ENCODE results near the gene FSTL4. TPM values are rescaled to one million over a fixed set of nuclear protein-coding genes. Genes with fewer than 3 reads are reported as not detected.

FSTL4 gene
- total RNA-seq, 1 experiment from 2014 or later, result 0.12 TPM

GRCh38 chr5:133508331-133508730 lies 104.0 kb downstream of the FSTL4 start:
- CTCF ChIA-PET, result interaction anchor here (0.7 kb wide), 1 partner anchor 16 kb away, joined by 3 read pairs; no protein-coding TSS in a partner anchor
- no peak for DNase-seq (ENCODE audit: unreplicated experiment)
- no peak for TF ChIP-seq CTCF (IDR thresholded peaks at IDR 0.05; ENCODE audit: unreplicated experiment)
- Mint-ChIP-seq H3K4me1 (ENCODE audit: insufficient read depth, unreplicated experiment) (no peaks in the 10 kb centered on the region), H3K27me3 (ENCODE audit: insufficient read depth, unreplicated experiment) (peaks cover 46% of the 10 kb centered on the region), H3K36me3 (ENCODE audit: insufficient read depth, unreplicated experiment) (no peaks in the 10 kb centered on the region), H3K4me3 (ENCODE audit: unreplicated experiment) (no peak overlapping the region), H3K9me3 (ENCODE audit: unreplicated experiment) (no peaks in the 10 kb centered on the region), H3K27ac (ENCODE audit: low read depth, unreplicated experiment) (no peak overlapping the region)
- no TSS peak for BruUV-seq (replicated peaks)
- intact Hi-C loops (cut with micrococcal nuclease), result no loop called here
- POLR2A ChIA-PET, result interaction anchor here (0.6 kb wide), 1 partner anchor 444 kb away, joined by 3 read pairs; no protein-coding TSS in a partner anchor

- H3K4me1 Mint-ChIP-seq (ENCODE audit: insufficient read depth, unreplicated experiment), result no peaks in the 10 kb centered on the region
- TF ChIP-seq CTCF (IDR thresholded peaks at IDR 0.05; ENCODE audit: unreplicated experiment), result no peak
- POLR2A ChIA-PET, result no interaction called here
- peaks cover 46% of the 10 kb centered on the region for H3K27me3 Mint-ChIP-seq (ENCODE audit: insufficient read depth, unreplicated experiment)
- CTCF ChIA-PET, result interaction anchor here (0.6 kb wide), 1 partner anchor 631 kb away, joined by 3 read pairs; no protein-coding TSS in a partner anchor
- no TSS peak for BruUV-seq (replicated peaks)
- H3K9me3 Mint-ChIP-seq (ENCODE audit: unreplicated experiment), result no peaks in the 10 kb centered on the region
- intact Hi-C loops (cut with micrococcal nuclease), result no loop called here
- DNase-seq (ENCODE audit: unreplicated experiment), result no peak
- no peak overlapping the region for H3K27ac Mint-ChIP-seq (ENCODE audit: low read depth, unreplicated experiment)
- H3K36me3 Mint-ChIP-seq (ENCODE audit: insufficient read depth, unreplicated experiment), result no peaks in the 10 kb centered on the region
- H3K4me3 Mint-ChIP-seq (ENCODE audit: unreplicated experiment), result no peak overlapping the region
Measured at GRCh38 chr5:133506181-133506580, 106.2 kb downstream of the FSTL4 start.

- POLR2A ChIA-PET, result no interaction called here
- BruUV-seq (replicated peaks), result no TSS peak
- intact Hi-C loops (cut with micrococcal nuclease), result no loop called here
- TF ChIP-seq CTCF (IDR thresholded peaks at IDR 0.05; ENCODE audit: unreplicated experiment), result no peak
- no peaks in the 10 kb centered on the region for H3K4me1 Mint-ChIP-seq (ENCODE audit: insufficient read depth, unreplicated experiment)
- no peak overlapping the region for H3K4me3 Mint-ChIP-seq (ENCODE audit: unreplicated experiment)
- H3K9me3 Mint-ChIP-seq (ENCODE audit: unreplicated experiment), result no peaks in the 10 kb centered on the region
- DNase-seq (ENCODE audit: unreplicated experiment), result no peak
- no peaks in the 10 kb centered on the region for H3K36me3 Mint-ChIP-seq (ENCODE audit: insufficient read depth, unreplicated experiment)
- no peak overlapping the region for H3K27ac Mint-ChIP-seq (ENCODE audit: low read depth, unreplicated experiment)
- peaks cover 67% of the 10 kb centered on the region for H3K27me3 Mint-ChIP-seq (ENCODE audit: insufficient read depth, unreplicated experiment)
- CTCF ChIA-PET, result interaction anchor here (1.1 kb wide), 1 partner anchor 8 kb away, joined by 3 read pairs; no protein-coding TSS in a partner anchor
Measured at GRCh38 chr5:133503511-133503910, 108.8 kb downstream of the FSTL4 start.

- Mint-ChIP-seq H3K9me3 (ENCODE audit: unreplicated experiment) (no peaks in the 10 kb centered on the region), H3K4me3 (ENCODE audit: unreplicated experiment) (no peak overlapping the region), H3K27ac (ENCODE audit: low read depth, unreplicated experiment) (no peak overlapping the region), H3K27me3 (ENCODE audit: insufficient read depth, unreplicated experiment) (peaks cover 78% of the 10 kb centered on the region), H3K36me3 (ENCODE audit: insufficient read depth, unreplicated experiment) (no peaks in the 10 kb centered on the region), H3K4me1 (ENCODE audit: insufficient read depth, unreplicated experiment) (no peaks in the 10 kb centered on the region)
- TF ChIP-seq CTCF (IDR thresholded peaks at IDR 0.05; ENCODE audit: unreplicated experiment), result no peak
- ChIA-PET POLR2A (interaction anchor here (1.1 to 1.3 kb wide), 2 partner anchors 14 to 18 kb away, joined by 3 to 4 read pairs; no protein-coding TSS in a partner anchor), CTCF (no interaction called here)
- intact Hi-C loops (cut with micrococcal nuclease), result no loop called here
- DNase-seq (ENCODE audit: unreplicated experiment), result no peak
- BruUV-seq (replicated peaks), result no TSS peak
Measured at GRCh38 chr5:133499895-133500294, 112.4 kb downstream of the FSTL4 start.
